ENCODE measurements around the gene RTBDN. TPM values are rescaled to one million over a fixed set of nuclear protein-coding genes. Genes with fewer than 3 reads are reported as not detected.
A peak's percentile ranks its signal among the peaks of the same experiment; 100 is the strongest.

Gene RTBDN
- total RNA-seq, 1 experiment from 2014 or later, result 25.1 TPM

GRCh38 chr19:12779162-12779993, 55.0 kb downstream of the RTBDN start:
- Histone ChIP-seq H3K4me3 (replicated peaks in 1 of 2; ENCODE audit: low read depth in 1 of 2, low read length in 2 of 2) (peak overlapping the region; percentile 66 to 68), H4K20me1 (ENCODE audit: insufficient read depth) (no peaks in the 10 kb centered on the region), H3K36me3 (ENCODE audit: control insufficient read depth in 1 of 2, insufficient read depth in 2 of 2, low read length in 2 of 2) (no peaks in the 10 kb centered on the region), H3K4me1 (ENCODE audit: control insufficient read depth in 1 of 2, insufficient read depth in 2 of 2, low read length in 2 of 2) (peaks cover 52 to 80% of the 10 kb centered on the region in 2 experiments), H3K79me2 (ENCODE audit: insufficient read depth, low read length) (peaks cover 4% of the 10 kb centered on the region; the same call in 1 of the 2 replicates), H3K9me2 (ENCODE audit: insufficient read depth) (no peaks in the 10 kb centered on the region), H3K4me2 (ENCODE audit: low read length) (peak overlapping the region; percentile 85), H2AFZ (ENCODE audit: low read depth, low read length, poor library complexity, severe bottlenecking) (no peak overlapping the region), H3K9ac (ENCODE audit: low read length) (peak overlapping the region; percentile 78), H3K9me3 (ENCODE audit: control insufficient read depth in 1 of 2, insufficient read depth in 1 of 2, low read depth in 1 of 2, low read length in 2 of 2) (no peaks in the 10 kb centered on the region), H3K27me3 (ENCODE audit: insufficient read depth, low read length) (no peaks in the 10 kb centered on the region), H3K27ac (ENCODE audit: low read depth, low read length) (peak overlapping the region; percentile 96)
- CTCF ChIA-PET, result interaction anchor here (1.0 to 7.0 kb wide), 5 partner anchors 11 to 56 kb away, joined by 4 to 88 read pairs (median 36); partner anchors contain the start of genes JUNB and RTBDN
- ATAC-seq (no peak), DNase-seq (ENCODE audit: low read depth, low spot score) (no peak)
- no TSS peak for BruUV-seq (replicated peaks)
- TF ChIP-seq TCF7L2 (IDR thresholded peaks at IDR 0.05; ENCODE audit: borderline replicate concordance, extremely low read depth, insufficient read depth, insufficient read length), result no peak
- TF ChIP-seq ZFX (IDR thresholded peaks at IDR 0.05), result no peak
- no peak for TF ChIP-seq SP1 (IDR thresholded peaks at IDR 0.05; ENCODE audit: low read depth)
- TF ChIP-seq, protein P1, sequence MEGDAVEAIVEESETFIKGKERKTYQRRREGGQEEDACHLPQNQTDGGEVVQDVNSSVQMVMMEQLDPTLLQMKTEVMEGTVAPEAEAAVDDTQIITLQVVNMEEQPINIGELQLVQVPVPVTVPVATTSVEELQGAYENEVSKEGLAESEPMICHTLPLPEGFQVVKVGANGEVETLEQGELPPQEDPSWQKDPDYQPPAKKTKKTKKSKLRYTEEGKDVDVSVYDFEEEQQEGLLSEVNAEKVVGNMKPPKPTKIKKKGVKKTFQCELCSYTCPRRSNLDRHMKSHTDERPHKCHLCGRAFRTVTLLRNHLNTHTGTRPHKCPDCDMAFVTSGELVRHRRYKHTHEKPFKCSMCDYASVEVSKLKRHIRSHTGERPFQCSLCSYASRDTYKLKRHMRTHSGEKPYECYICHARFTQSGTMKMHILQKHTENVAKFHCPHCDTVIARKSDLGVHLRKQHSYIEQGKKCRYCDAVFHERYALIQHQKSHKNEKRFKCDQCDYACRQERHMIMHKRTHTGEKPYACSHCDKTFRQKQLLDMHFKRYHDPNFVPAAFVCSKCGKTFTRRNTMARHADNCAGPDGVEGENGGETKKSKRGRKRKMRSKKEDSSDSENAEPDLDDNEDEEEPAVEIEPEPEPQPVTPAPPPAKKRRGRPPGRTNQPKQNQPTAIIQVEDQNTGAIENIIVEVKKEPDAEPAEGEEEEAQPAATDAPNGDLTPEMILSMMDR (IDR thresholded peaks at IDR 0.05 in 2 of 3, conservative IDR thresholded peaks at IDR 0.05 in 1 of 3; ENCODE audit: borderline replicate concordance in 1 of 3, insufficient read depth in 1 of 3, low read depth in 2 of 3, low read length in 2 of 3), result 0 out of 6 replicates have a peak, but pooled peaks of 1 of the 3 experiments have one; percentile 21
- no peak for TF ChIP-seq MAX (IDR thresholded peaks at IDR 0.05)
- no peak for TF ChIP-seq SRF (IDR thresholded peaks at IDR 0.05; ENCODE audit: low read depth)
- TF ChIP-seq YY1 (IDR thresholded peaks at IDR 0.05; ENCODE audit: extremely low read depth, insufficient replicate concordance, low read depth, low read length), result no peak
- intact Hi-C loops (cut with micrococcal nuclease), result loop anchor here (2.0 to 5.0 kb wide), 2 partner anchors 13 to 68 kb away; no protein-coding TSS in a partner anchor
- POLR2A ChIA-PET, result interaction anchor here (1.3 to 8.8 kb wide), 2 partner anchors 13 to 14 kb away, joined by 6 to 172 read pairs; partner anchors contain the start of gene JUNB
- RAD21 ChIA-PET (ENCODE audit: low non-redundant PET in 1 of 2, low total read pairs in 2 of 2, uncharacterized antibody in 2 of 2, unreplicated experiment in 2 of 2), result interaction anchor here (0.6 to 2.7 kb wide), 4 partner anchors 9 to 18 kb away, joined by 3 to 15 read pairs (median 6); partner anchors contain the start of gene JUNB (in 1 of the 2)

Measured in HCT116 (cell line).